ENCODE results near the gene CWC25. TPM values are rescaled to one million over a fixed set of nuclear protein-coding genes. Genes with fewer than 3 reads are reported as not detected.

The CWC25 gene
- total RNA-seq, 1 donor from 2014 or later, result 38.3 TPM

DNA sequence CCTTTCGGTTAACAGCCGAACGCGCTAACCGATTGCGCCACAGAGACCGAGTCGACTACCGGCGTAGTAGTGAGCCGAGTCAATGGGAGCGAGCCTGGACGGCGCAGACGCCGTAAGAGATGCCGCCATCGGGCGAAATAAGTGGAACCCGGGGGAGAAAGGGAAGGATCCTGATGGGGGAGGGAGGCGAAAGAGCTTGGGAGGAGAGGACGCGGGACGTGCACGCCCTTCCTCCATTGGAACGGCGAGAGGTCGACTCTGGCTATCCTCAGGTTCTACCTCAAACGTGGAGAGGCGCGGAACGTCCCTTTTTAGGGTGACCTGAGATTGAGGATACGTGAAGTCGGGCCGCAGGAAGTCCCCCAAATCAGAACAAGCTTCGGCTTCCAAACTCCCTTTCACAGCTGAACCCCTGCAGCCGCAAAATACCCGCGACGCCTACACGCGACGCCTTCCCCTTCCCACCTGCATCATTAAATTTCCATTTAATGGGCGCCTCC, 73.3 kb downstream of the CWC25 start:
- CTCF ChIA-PET, result interaction anchor here (0.7 to 1.4 kb wide), 6 partner anchors 17 to 194 kb away, joined by 3 to 11 read pairs (median 3); partner anchors contain the start of gene EPOP
- intact Hi-C loops (cut with micrococcal nuclease), result loop anchor here (1.0 to 5.0 kb wide), 11 partner anchors 22 to 709 kb away; partner anchors contain the start of genes CDK12, CISD3, CWC25 and PIP4K2B

GRCh38 chr17:38751144-38751807, 73.8 kb downstream of the CWC25 start:
- ChIA-PET POLR2A (interaction anchor here (0.6 to 3.0 kb wide), 15 partner anchors 23 to 710 kb away, joined by 3 to 27 read pairs (median 5); partner anchors contain the start of genes CDK12, EPOP, FBXO47 and LASP1), CTCF (interaction anchor here (0.9 to 1.2 kb wide), 3 partner anchors 16 to 88 kb away, joined by 3 to 11 read pairs (median 3); no protein-coding TSS in a partner anchor)
- H3K9me3 Mint-ChIP-seq, result no peaks in the 10 kb centered on the region
- H3K27ac Mint-ChIP-seq, result peak overlapping the region; percentile 93
- DNase-seq (no peak), ATAC-seq (ENCODE audit: low read depth) (no peak)
- peaks cover 61% of the 10 kb centered on the region for H3K4me1 Mint-ChIP-seq
- H3K27me3 Mint-ChIP-seq, result peaks cover 30% of the 10 kb centered on the region
- intact Hi-C loops (cut with micrococcal nuclease), result loop anchor here (5.0 kb wide), 1 partner anchor 194 kb away; no protein-coding TSS in a partner anchor
- TF ChIP-seq CTCF (IDR thresholded peaks at IDR 0.05), result no peak
- H3K4me3 Mint-ChIP-seq, result peak overlapping the region; percentile 98
- H3K36me3 Mint-ChIP-seq (ENCODE audit: low read depth), result peaks cover 29% of the 10 kb centered on the region

More for the DNA sequence above, 73.3 kb downstream of the CWC25 start:
- TF ChIP-seq CTCF (IDR thresholded peaks at IDR 0.05), result no peak
- POLR2A ChIA-PET, result interaction anchor here (0.6 to 3.0 kb wide), 23 partner anchors 8 to 1219 kb away, joined by 3 to 27 read pairs (median 5); partner anchors contain the start of genes CDK12, EPOP, FBXO47 and LASP1
- ATAC-seq (ENCODE audit: low read depth) (peak; percentile 20), DNase-seq (peak; percentile 85)
- H3K9me3 Mint-ChIP-seq, result no peaks in the 10 kb centered on the region
- H3K4me1 Mint-ChIP-seq, result peaks cover 56% of the 10 kb centered on the region
- peaks cover 26% of the 10 kb centered on the region for H3K27me3 Mint-ChIP-seq
- peak overlapping the region; percentile 98 for H3K4me3 Mint-ChIP-seq
- H3K27ac Mint-ChIP-seq, result peak overlapping the region; percentile 93
- peaks cover 34% of the 10 kb centered on the region for H3K36me3 Mint-ChIP-seq (ENCODE audit: low read depth)

Other genes with a start within 250 kb of the CWC25 start
- 0.24 and 0.35 TPM in 2 replicates for gene SRCIN1, start 219.4 kb downstream of the CWC25 start, total RNA-seq
- gene EPOP, start 150.4 kb downstream of the CWC25 start, total RNA-seq, result 2.8 and 3.0 TPM in 2 replicates
- gene MLLT6, start 120.0 kb downstream of the CWC25 start, total RNA-seq, result 166 and 192 TPM in 2 replicates
- 11.2 and 12.1 TPM in 2 replicates for gene CISD3, start 95.0 kb downstream of the CWC25 start, total RNA-seq
- gene PCGF2, start 77.0 kb downstream of the CWC25 start, total RNA-seq, result not detected in 2 replicates
- 234 and 250 TPM in 2 replicates for gene PSMB3, start 72.6 kb downstream of the CWC25 start, total RNA-seq
- 32.1 and 33.0 TPM in 2 replicates for gene PIP4K2B, start 25.8 kb downstream of the CWC25 start, total RNA-seq
- gene RPL23, start 28.4 kb upstream of the CWC25 start, total RNA-seq, result 2,652 and 3,293 TPM in 2 replicates
- 117 and 127 TPM in 2 replicates for gene LASP1, start 44.7 kb upstream of the CWC25 start, total RNA-seq
- gene FBXO47, start 142.1 kb upstream of the CWC25 start, total RNA-seq, result not detected in 2 replicates